Dedifferentiated amniotic fluid mesenchymal stem cell (primary cell): ENCODE data around the gene CLSTN3.
A peak's percentile ranks its signal among the peaks of the same experiment; 100 is the strongest.
"Not testable (repeated sequence)": the region's sequence is repeated elsewhere in the genome, so short reads cannot be mapped to it uniquely, and the experiment has no call there.

Source experiments
- DNase-seq: peaks from one replicate; pipeline ENCODE4 v3.0.0-alpha.2; 2016; ENCODE audit errors: extremely low spot score

Gene CLSTN3

GRCh38 chr12:7150356-7150755 lies 20.2 kb downstream of the CLSTN3 start:
- DNase-seq: no peak

- DNase-seq: no peak
These were observed 20.7 kb downstream of the CLSTN3 start for GRCh38 chr12:7150841-7151240.

DNA sequence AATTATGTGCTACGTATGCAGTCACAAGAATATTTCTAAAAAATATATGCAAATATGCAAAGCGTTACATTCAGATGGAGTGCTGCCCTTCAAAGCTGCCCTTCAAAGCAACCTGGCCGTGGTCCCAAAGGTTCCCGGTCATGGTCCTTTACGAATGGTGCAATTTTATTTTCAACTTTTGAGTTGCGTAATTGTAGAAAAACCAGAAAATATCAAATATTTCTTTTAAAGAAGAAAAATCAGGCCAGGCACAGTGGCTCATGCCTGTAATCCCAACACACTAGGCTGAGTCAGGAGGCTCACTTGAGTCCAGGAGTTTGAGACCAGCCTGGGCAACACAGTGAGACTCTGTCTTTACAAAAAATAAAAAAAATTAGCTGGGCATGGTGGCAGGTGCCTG lies 21.4 kb downstream of the CLSTN3 start:
- no peak for DNase-seq

GRCh38 chr12:7152818-7153217 lies 22.6 kb downstream of the CLSTN3 start:
- no peak for DNase-seq

- DNase-seq: no peak
These were observed 23.9 kb downstream of the CLSTN3 start for GRCh38 chr12:7154042-7154441.

DNA sequence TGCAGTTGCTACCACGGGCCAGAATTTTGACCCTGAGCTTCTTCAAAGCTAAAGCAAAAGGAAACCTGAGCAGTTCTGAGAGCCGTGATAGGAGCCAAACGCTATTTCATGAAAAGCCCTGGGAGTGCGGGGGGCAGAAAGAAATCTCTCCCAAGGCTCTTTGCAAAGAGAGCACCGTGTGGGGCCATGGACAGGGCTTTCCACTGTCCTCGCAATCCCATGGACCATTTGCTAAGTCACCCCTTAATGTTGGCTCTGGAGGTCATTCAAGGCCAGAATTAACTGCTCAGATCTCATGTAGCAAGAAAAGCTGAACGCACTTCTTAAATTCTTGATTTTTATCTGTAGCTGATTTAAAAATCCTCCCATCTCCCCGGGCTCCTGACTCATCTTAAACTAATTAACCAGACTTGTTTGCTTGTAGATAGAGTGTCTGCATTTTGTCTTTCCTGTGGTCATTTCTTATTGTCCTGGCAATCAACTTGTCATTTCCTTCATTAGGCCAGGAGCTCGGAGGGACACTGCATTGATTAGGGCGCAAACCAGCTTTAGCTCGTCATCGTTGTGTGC lies 24.8 kb downstream of the CLSTN3 start:
- DNase-seq: no peak

GRCh38 chr12:7155471-7156034 lies 25.4 kb downstream of the CLSTN3 start:
- DNase-seq: no peak

- no peak for DNase-seq
These were observed 26.4 kb downstream of the CLSTN3 start for GRCh38 chr12:7156259-7157197.

- no peak for DNase-seq
These were observed 27.2 kb downstream of the CLSTN3 start for GRCh38 chr12:7157391-7157790.

- no peak for DNase-seq
These were observed 28.8 kb downstream of the CLSTN3 start for GRCh38 chr12:7158781-7159609.

DNA sequence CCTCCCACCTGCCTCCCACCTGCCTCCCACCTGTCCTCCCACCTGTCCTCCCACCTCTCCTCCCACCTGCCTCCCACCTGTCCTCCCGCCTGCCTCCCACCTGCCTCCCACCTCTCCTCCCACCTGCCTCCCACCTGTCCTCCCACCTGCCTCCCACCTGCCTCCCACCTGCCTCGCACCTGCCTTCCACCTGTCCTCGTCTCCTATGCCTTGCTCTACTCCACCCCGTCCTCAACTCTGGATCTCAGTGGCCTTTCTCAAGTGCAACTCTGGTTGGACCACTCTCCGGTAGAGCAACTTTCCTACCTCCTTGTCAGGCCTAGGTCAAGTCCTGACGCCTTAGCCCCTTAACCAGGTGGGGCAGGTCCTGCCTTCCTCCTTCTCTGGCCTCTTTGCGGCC lies 30.0 kb downstream of the CLSTN3 start:
- no peak for DNase-seq

DNA sequence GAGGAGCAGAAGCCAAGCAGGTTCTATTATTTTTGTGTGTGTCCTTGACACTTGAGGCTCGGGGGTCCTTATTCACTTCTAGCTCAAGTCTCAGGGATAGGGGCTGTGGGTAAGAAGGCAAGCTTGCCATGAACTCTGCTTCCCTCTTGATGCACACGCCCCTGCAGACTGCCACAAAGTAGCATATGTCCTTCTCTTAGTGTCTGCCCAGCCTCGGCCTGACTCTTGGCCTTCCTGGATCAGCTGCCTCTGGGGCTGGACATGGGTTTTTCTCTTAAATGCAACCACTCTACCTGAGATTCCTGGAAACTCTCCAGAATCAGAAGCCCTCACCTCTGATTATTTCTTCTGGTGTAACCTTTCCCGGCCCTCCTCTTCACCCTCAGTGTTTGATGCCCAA lies 31.2 kb downstream of the CLSTN3 start:
- DNase-seq: no peak

DNA sequence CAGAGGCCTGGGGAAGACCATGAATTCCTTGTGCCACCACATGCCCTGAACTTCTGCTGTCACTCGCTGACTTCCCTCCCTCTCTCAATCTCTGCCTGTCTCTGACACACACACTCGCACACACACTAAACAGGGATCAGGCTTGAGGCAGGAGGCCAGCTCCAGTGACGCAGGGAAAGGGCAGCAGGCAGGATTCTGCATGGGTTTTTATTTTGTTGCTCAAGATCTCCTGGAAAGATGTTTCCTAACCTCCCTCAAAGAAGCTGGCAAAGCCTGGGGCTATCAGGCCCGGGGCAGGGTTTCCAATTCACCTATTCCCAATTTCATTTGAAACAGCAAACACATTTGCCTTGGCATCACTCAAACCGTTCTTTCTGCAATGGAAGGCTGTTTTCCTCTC lies 31.6 kb downstream of the CLSTN3 start:
- peak; percentile 50 for DNase-seq

DNA sequence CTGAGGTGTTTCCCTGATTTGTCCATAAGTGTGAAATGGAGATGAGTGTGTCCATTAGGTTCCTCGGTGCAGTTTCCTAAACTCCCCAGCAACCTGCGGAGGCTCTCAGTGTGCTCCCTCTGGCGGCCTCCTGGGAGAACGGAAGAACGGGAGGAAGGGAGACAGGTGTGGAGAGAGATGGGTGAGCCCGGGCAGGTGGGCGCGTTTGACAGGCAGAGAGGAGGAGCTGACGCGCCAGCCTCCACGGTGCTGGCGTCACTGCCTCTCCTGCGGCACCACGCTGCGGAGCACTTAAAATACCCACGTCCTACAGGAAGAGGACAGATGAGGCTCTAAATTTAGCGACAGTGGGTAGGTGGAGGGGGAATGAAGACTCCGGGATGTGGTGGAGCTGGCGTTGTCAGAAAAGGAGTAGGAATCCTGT lies 32.5 kb downstream of the CLSTN3 start:
- DNase-seq: no peak

DNA sequence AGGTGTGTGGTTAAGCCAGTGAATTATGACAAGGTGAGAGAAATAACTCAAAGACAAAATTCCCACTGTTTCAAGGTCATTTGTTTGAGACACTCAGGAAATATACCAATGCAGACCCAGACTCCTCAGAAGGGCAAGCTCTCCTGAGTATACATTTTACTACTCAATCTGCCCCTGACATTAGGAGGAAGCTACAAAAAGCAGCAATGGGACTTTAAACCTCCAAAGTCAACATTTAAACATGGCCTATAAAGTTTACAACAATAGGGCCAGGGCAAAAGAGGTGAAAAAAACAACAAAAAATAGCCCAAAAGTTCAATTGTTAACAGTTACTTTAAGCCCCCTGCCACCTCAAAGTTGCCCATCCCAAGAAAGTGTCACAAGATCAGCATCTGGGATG lies 39.8 kb downstream of the CLSTN3 start:
- DNase-seq: no peak

DNA sequence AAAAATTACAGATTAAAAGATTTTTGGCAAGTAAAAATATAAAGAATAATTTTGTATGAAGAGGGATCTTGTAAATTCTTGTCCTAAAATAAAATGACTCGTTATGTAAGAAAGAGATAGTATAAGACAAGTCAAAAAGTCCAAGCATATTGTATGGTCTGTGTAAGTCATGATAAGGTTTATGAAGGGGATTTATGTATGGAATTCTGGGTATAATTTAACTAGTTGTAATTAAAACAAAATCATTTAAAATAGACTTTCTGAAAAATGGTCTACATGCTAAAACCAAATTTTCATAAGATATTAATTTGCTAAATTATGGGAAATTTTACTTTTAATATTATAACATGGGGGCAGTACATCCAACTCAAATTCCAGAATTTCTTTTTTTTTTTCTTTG lies 41.7 kb downstream of the CLSTN3 start:
- DNase-seq: no peak

- DNase-seq: no peak
These were observed 45.3 kb downstream of the CLSTN3 start for GRCh38 chr12:7175493-7175892.

- DNase-seq: no peak
These were observed 46.4 kb downstream of the CLSTN3 start for GRCh38 chr12:7176595-7176994.

DNA sequence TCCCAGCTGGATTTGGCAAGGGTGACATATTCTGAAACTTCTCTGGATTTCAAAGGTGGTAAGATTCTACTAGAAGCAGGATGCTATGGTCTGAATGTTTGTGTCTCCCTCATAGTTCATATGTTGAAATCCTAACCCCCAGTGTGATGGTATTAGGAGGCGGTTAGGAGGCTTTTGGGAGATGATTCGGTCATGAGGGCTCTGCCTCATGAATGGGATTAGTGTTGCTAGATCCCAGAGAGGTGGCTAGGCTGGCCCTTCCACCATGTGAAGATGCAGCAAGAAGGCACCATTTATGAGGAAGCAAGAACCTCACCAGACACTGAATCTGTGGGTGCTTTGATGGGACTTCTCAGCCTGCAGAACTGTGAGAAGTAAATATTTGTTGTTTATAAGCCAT lies 48.3 kb downstream of the CLSTN3 start:
- no peak for DNase-seq

GRCh38 chr12:7180685-7181084 lies 50.5 kb downstream of the CLSTN3 start:
- no peak for DNase-seq

GRCh38 chr12:7186058-7186457 lies 55.9 kb downstream of the CLSTN3 start:
- not testable (repeated sequence) for DNase-seq
